HG03066 (cell line): Measurements from ENCODE around the gene ZDHHC24.

ENCODE experiments used
- ATAC-seq: cut with Tn5 transposase; IDR thresholded peaks from one replicate; pipeline ENCODE4 v1.9.1; 2021; ENCODE audit warnings: low read depth; ENCODE audit not compliant: unreplicated experiment

Gene ZDHHC24

GRCh38 chr11:66567787-66568123 is 21.9 kb upstream of the ZDHHC24 start:
- no peak for ATAC-seq

- no peak for ATAC-seq
Observed at GRCh38 chr11:66566221-66566620, 20.4 kb upstream of the ZDHHC24 start.

- no peak for ATAC-seq
Observed at GRCh38 chr11:66564984-66565383, 19.1 kb upstream of the ZDHHC24 start.

GRCh38 chr11:66564538-66564937 is 18.7 kb upstream of the ZDHHC24 start:
- ATAC-seq = no peak

- no peak for ATAC-seq
Observed at GRCh38 chr11:66563832-66564231, 18.0 kb upstream of the ZDHHC24 start.

GRCh38 chr11:66562907-66563583 is 17.2 kb upstream of the ZDHHC24 start:
- no peak for ATAC-seq

- no peak for ATAC-seq
Observed at GRCh38 chr11:66562275-66562674, 16.4 kb upstream of the ZDHHC24 start.

- ATAC-seq = no peak
Observed at GRCh38 chr11:66561975-66562248, 16.1 kb upstream of the ZDHHC24 start.

GRCh38 chr11:66561178-66561974 is 15.5 kb upstream of the ZDHHC24 start:
- ATAC-seq = no peak

- no peak for ATAC-seq
Observed at GRCh38 chr11:66559866-66560676, 14.2 kb upstream of the ZDHHC24 start.

GRCh38 chr11:66559142-66559865 is 13.5 kb upstream of the ZDHHC24 start:
- no peak for ATAC-seq

- ATAC-seq = no peak
Observed at GRCh38 chr11:66557733-66558326, 12.0 kb upstream of the ZDHHC24 start.

- ATAC-seq = no peak
Observed at GRCh38 chr11:66556086-66556485, 10.2 kb upstream of the ZDHHC24 start.

GRCh38 chr11:66555416-66555815 is 9.6 kb upstream of the ZDHHC24 start:
- no peak for ATAC-seq

- no peak for ATAC-seq
Observed at GRCh38 chr11:66554602-66555001, 8.8 kb upstream of the ZDHHC24 start.

GRCh38 chr11:66550887-66551286 is 5.0 kb upstream of the ZDHHC24 start:
- no peak for ATAC-seq

- no peak for ATAC-seq
Observed at GRCh38 chr11:66549696-66550095, 3.8 kb upstream of the ZDHHC24 start.

GRCh38 chr11:66548774-66549630 is 3.2 kb upstream of the ZDHHC24 start:
- no peak for ATAC-seq

- no peak for ATAC-seq
Observed at GRCh38 chr11:66548041-66548440, 2.2 kb upstream of the ZDHHC24 start.

GRCh38 chr11:66547662-66548009 is 1.8 kb upstream of the ZDHHC24 start:
- ATAC-seq = no peak
